T follicular helper cell (primary cell): Measurements from ENCODE around the gene RNF181.
A peak's percentile ranks its signal among the peaks of the same experiment; 100 is the strongest.
"Not testable (repeated sequence)": the region's sequence is repeated elsewhere in the genome, so short reads cannot be mapped to it uniquely, and the experiment has no call there.

Experiments
- DNase-seq: peaks from one replicate; pipeline ENCODE4 v3.0.0-alpha.2; 2020; ENCODE audit warnings: low read depth

Gene RNF181

DNA sequence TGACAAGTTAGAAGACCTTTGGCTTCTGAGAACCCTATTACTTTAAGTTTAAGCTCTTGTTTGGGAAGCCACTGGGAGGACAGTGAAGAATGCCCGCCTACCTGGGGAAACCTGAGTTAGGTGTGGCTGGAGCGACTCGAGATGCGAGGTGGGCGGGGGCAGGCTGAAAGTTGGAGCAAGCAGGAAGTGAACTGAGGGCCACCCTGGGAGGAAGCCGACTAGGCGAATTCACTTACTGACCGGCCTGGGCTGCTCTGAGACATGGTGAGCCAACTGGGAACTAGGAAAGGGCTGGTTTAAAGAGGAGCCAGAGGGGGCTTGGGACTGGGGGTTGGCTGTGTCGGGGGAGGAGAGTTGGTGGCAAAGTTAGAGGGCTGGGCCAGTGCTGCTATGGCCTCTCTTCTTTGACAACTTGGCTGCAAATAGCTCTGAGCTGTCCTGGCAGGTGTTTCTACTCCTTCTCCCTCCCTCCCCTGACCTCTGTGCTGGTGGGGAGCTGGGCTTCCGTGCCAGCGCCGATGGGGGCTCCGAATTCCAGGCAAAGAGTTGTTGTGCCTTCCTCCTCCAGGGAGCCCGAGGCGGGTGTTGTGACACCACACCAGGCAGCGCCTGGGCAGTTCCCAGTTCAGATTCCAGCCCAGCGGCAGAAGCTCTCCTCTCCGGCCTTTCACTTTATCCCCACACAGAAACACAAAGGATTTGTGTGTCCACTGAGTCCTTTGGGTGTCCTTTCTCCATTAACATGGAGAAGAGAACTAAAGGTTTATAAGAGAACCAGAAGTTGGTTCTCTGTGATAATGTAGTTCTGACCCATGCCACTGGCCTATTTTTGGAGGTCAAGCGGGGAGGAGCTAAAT lies 17.9 kb upstream of the RNF181 start, which contains the start of gene VAMP8:
Gene VAMP8 (plus strand): TSS at position 201 of the 857 bp plus-strand sequence. CDS start 61 bp downstream, at position 262.
- DNase-seq: peak; percentile 50

DNA sequence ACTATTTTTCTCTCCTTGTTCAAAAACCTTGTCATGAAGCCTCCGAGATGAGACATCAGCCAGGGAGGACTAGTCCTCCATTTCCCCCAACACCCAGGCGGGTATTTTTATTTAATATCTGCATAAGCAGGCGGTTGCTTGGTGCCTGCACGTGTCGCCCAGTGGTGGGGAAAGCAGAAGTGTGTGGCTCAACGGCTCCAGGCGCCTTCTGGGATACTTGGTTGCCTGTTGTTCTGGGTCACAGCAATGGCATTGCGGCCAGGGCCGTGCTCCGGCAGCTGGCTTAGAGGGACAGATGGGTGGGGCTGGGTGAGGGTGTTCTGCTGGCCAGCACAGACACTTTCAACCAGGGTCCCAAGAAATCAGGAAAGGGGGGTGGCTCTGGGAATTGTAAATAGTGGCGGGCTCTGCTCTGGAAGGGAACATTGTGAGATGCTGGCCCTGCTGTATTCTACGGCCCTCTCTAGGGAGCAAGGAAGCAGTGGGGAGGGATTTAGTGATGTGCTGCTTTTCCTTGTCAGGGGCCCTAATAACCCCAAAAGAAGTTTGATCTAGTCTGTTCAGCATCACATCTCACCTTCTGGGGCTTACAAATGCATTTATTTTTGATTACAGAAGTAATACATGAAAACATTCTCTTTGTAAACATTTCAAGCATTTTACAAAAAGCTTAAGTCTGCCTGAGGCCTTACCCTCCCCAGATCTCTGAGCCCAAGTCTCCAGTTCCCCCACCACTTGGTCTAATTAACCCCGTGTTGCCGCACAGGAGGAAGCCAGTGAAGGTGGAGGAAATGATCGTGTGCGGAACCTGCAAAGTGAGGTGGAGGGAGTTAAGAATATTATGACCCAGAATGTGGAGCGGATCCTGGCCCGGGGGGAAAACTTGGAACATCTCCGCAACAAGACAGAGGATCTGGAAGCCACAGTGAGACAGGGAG lies 17.0 kb upstream of the RNF181 start:
- DNase-seq: no peak

DNA sequence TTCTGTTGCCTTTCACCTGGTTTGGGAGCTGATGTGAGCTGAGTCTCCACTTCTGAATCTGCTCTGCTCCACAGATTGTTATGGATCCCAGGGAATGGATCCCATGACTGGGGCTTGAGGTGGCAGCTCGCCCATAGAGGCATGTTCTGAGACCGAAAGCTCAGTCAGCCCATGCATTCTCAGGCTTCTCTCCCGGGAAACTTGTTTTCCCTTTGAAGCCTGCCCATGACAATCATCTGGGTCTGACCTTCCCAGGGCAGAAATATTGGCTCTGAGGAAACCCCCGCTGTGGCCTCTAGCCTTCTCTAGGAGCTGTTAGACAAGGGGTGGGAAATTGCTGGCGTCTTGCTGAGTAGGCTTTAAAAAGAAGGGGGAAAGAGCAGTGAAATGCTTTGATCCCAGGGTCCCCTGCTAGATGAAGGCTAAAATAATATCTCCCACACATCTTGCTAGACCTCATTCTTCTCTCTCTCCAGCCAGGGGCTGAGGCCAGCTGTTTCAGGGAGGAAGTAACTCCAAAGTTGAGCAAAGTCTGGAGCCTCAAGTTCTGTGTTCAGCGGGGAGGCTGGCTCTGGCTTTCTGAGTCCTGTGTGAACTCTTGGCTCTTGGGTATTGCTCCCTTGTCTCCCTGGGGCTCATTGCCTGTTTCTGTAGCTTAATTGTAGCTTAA lies 16.1 kb upstream of the RNF181 start:
- DNase-seq: no peak

- DNase-seq: no peak
Measured at GRCh38 chr2:85580206-85580605, 15.3 kb upstream of the RNF181 start.

GRCh38 chr2:85582492-85582891 lies 13.1 kb upstream of the RNF181 start:
- DNase-seq: no peak

DNA sequence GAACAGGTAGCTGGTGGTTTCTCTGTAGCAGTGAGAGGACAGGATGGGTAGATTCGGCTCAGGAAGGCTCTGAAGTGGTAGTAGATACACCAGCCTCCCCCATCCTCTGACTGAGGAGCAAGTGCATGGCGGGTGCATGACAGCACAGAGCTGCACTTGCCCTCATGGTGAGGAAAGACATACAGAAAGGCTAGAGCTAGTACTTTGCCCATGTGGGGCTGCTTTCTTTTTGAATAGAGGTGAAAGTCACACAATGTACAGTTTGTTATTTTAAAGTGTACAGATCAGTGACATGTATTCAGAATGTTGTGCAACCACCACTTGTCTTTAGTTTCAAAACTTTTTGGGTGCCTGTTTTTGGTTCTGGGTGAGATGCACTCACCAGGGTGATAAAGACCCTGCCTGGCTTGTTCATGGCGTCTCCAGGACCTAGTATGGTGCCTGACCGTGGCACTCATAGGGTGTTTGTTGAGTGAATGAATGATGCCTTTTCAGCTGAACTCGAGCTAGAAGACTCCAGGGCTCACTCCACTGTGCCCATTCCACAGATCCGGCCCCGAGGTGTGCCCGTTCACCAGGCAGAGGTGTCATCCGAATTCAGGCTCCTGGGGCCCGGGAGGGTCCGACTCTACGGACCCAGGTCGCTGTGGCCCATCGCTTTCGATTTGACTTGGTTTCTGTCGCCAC lies 11.7 kb upstream of the RNF181 start:
- DNase-seq: no peak

DNA sequence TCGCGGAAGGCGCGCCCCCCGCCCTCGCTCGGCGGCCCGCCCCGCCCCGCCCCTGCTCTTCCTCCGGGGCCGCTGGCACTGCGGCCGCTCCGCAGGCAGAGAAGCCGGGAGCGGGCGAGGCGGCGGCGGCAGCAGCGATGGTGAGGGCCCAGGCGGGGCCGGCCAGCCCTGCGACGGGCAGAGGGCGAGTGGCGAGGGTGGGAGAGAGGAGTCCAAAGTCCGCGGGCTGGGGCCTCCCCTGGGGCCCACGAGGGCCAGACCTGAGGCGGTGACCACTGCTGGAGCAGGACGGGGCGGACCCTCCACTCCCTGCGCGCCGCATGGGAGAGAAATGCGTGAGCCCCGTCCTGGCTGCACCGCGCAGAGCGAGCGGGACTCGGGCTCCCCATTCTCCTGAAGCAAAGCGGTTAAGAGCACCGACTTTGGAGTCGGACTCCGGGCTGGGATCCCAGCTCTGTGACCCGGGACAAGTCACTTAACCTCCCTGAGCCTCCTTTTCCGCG lies 11.1 kb upstream of the RNF181 start, which contains the start of gene VAMP5:
Gene VAMP5 (plus strand): TSS at position 78 of the 503 bp plus-strand sequence. CDS start 60 bp downstream, at position 138.
- peak; percentile 26 for DNase-seq

DNA sequence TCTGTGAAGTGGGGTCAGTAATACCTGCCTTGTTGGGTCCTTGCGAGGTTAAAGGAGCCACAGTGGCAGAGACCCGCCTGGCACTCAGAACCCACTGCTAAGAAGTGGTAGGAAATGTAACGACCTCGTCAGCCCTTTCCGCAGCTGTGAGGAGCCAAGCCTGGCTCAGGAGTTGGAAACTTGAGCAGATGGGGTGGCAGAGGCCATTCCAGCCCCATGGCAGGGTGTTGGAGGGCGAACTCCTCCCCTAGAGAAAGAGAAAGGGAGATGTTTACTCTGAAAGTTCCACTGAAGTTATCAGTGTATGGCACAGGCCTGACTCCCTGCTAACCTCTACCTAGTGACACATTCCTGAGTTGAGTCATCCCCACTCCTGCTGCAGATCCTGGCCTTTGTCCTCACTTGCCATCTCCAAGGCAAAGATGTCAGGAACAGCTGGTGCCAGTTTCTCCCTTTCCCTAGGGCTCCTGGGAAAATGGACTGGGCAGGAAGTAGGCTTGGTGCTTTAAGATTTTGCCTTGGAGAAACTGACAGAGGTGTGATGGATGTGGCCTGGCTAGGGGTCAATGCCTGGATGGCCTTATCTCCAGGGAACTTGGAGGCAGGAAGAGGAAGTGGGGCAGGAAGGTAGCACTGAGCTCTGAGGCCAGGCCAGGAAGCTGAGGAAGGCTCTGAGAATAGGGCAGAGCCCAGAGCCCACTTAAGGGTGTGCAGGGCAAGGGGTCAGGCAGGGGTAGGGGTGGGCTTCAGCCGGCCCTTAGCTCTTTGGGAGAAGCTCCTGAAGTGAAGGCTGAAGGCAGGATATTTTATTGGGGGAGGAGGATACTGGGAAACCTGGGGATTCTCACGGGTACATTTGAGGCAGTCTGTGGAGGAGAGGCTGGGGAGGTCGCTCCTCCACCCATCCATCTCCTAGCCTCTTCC lies 10.4 kb upstream of the RNF181 start:
- no peak for DNase-seq

DNA sequence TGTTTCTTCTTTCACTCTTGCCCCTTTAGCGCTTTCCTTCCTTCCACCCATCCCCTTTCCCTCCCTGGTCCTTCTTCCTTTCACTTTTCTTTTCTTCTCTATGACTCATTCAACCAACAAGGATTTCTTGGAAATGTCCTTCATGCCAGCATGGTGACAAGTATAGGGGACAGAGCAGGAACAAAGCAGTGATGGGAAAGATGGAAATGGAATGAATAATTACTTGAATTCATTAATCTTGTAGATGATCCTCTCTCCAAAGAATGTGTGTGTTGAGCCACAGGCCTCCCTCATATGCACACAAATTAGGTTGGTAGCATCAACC lies 9.8 kb upstream of the RNF181 start:
- DNase-seq: no peak

DNA sequence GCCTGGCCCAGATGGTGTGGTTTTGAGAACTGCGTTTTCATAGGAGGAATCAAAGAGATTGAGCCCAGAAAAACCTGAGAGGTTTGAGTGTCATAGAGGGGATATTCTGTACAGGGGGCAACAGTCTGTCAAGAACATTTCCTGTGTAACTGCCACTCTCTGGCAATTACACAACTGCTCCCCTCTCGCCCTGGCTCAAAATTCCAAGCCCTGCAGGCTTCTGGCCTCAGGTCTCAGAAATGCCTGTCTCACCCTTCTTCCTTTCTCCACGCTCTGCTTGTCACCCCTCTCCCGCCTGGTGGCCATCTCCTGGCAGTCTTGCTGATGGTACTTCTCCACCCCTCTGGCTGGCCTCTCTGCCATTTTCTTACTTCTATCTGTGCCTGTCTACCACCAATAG lies 7.3 kb upstream of the RNF181 start:
- DNase-seq: no peak

GRCh38 chr2:85588645-85589044 lies 6.9 kb upstream of the RNF181 start:
- DNase-seq: no peak

DNA sequence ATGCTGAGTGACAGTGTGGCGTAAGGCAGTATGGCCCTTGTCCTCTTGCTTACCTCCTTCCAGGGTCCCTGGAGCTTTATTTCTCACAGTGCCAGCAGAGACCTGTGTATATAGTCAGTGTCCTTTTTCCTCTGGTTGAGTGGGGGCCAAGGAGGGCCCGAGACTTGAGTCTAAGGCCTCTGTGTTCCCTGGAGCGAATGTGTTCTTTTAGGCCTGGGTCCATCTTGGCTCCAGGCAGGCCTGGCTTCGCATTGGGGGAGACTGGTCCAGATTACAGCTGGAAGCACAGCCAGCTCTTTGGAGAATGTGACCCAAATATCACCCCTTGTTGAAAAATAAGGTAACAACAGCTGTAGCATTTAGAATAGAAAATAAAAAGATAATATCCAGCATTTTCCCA lies 6.4 kb upstream of the RNF181 start:
- no peak for DNase-seq

DNA sequence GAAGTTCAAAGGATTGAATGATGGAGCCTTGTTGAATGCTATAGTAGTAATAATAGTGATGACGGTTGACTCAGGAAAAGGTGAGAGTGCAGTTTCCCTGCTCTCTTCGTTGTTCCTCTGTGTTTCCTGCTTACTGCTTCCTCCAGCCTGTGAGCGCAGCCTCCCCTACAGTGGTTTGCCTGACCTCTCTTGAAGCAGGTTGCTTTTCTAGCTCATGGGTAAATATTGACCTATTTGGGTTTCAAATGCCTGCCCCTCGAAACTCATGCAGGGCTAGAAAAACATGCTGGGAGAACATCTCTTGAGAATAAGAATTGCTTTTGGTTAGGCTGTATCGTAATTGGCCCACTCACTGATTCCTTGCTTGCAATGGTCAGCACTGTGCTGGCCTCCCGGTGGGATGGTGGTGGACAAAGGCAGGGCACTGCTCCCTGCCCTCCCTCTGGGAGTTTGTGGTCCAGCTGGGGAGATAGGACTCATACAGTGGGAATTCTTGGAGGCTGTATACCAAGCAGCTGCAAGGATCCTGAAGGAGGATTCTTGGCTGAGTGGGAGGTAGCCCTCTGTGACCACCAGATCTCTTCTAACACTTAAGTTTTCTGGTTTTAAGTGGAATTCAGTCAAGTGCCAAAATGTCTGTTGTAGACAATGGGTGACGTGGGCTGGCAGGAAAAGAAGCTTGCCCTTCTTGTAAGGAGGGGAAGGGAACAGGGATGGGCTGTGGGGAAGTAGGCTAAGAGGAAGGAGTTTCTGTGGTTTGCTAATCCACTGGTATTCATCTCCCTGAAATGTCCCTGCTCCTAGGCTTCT lies 5.4 kb upstream of the RNF181 start:
- no peak for DNase-seq

GRCh38 chr2:85590950-85591349 lies 4.6 kb upstream of the RNF181 start:
- no peak for DNase-seq

DNA sequence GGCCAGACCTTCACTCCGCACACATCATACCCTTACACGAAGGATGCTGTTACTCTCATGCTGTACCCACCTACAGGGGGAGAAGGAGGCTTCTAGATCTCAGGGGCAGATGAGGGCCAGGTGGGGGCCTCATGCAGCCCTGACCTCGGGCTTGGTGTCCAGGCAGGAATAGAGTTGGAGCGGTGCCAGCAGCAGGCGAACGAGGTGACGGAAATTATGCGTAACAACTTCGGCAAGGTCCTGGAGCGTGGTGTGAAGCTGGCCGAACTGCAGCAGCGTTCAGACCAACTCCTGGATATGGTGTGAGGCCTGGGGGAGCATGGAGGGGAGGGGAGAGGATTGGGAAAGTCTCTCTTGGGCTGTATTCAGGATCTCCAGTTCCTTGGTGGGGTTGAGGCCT lies 4.0 kb upstream of the RNF181 start:
- no peak for DNase-seq

GRCh38 chr2:85592299-85592698 lies 3.2 kb upstream of the RNF181 start:
- DNase-seq: not testable (repeated sequence)

DNA sequence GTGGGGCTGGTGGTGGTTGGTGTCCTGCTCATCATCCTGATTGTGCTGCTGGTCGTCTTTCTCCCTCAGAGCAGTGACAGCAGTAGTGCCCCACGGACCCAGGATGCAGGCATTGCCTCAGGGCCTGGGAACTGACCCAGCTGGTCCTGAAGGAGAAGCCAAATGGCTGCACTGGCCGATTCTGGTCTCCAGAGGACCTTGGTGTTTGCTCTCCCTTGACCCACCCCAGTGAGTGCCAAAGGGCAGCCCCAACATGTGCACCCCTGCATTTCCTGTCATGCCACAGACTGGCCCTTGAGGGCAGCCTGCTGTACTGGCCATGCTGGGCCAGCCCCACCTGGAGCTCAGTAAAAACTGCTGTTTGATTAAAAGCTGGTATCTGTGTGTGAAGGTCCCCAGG lies 2.5 kb upstream of the RNF181 start:
- DNase-seq: no peak

- DNase-seq: no peak
Measured at GRCh38 chr2:85594715-85595300, 737 bp upstream of the RNF181 start.

DNA sequence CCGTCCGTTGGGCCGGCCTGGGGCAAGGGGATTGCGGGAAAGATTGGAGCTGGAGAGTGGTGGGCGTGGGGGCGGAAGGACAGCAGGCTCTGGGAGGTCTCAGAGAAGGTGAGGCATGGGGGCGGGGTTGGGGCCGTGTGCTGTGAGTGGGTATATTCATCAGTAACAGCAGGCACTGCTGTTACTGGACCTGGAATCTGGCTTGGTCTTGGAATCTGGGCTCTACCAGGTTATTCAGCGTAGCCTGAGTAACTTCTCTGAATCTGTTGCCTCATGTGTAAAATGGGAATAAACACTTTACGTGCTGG lies 435 bp downstream of the RNF181 start:
- DNase-seq: no peak
